ENCODE data around the gene OR7E24.
A peak's percentile ranks its signal among the peaks of the same experiment; 100 is the strongest.
"Not testable (repeated sequence)": the region's sequence is repeated elsewhere in the genome, so short reads cannot be mapped to it uniquely, and the experiment has no call there.

The OR7E24 gene

DNA sequence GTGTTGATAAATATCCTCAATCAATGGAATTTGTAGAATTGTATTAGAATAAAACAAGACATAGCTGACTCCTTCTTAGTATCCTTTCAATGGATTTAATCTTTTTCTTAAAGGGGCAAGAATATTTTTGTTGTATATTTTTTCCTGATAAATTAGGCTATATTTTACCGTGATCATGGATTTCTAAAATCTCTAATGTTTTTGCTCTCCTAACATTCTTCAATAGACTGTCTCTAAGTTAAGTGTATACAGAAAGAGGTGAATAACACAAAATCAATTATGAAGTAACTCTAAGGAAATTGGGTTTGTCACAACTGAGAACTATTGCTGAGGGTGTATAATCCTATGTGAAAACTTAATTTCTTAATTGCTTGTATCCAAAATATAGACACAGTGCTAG lies at the start of gene OR7E24:
TSS of gene OR7E24 (plus strand) at position 301 of the 400 bp plus-strand sequence. CDS start 114 bp downstream, outside the sequence.
- no peak for DNase-seq

DNA sequence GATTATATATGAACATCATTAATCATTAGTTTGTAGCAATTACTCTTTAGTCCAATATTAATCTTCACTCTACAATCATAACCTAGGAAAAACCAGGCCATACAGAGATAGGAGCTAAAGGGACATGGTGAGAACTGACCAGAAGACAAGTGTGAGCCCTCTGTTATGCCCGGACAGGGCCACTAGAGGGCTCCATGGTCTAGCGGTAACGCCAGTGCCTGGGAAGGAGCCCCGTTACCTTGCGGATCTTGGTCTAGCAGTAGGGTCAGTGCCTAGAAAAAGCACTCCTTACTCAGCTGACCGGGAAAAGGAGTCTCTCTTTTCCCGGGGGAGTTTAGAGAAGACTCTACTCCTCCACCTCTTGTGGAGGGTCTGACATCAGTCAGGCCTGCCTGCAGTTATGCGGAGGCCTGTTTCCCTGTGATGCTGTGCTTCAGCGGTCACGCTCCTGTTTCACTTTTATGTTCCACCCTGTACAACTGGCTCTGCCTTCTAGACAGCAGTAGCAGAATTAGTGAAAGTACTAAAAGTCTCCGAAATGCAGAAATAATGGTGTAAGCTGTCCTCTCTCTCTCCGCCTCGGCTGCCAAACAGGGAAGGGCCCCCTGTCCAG lies 45.1 kb upstream of the OR7E24 start:
- DNase-seq: peak; percentile 41 to 62

DNA sequence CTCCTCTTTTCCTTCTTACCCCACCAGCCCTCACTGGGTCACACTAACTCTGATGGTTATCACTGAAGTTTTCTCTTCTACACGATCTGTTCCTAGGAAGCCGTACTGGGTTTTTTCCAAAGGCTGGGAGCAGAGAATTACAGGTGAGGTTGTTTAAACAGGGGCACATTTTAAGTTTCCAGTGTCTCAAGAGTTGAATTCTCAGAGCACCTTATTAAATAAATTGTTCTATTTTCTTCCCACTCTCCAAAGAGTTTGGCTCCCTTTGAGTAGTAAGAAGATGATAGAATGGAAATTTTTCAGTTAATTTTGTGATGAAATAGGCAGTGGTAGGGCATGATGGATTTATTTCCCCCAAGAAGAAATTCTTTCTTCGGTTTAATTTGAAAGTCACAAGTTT lies 31.2 kb upstream of the OR7E24 start, which contains the start of gene OR7D4:
TSS of gene OR7D4 (minus strand) at position 101 of the 400 bp plus-strand sequence. CDS start 4,752 bp downstream, outside the sequence.
- no peak for DNase-seq

DNA sequence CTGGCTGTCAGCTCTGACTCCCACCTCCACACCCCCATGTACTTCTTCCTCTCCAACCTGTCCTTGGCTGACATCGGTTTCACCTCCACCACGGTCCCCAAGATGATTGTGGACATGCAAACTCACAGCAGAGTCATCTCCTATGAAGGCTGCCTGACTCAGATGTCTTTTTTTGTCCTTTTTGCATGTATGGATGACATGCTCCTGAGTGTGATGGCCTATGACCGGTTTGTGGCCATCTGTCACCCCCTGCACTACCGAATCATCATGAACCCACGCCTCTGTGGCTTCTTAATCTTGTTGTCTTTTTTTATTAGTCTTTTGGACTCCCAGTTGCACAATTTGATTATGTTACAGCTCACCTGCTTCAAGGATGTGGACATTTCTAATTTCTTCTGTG lies 506 bp downstream of the OR7E24 start:
- no peak for DNase-seq

DNA sequence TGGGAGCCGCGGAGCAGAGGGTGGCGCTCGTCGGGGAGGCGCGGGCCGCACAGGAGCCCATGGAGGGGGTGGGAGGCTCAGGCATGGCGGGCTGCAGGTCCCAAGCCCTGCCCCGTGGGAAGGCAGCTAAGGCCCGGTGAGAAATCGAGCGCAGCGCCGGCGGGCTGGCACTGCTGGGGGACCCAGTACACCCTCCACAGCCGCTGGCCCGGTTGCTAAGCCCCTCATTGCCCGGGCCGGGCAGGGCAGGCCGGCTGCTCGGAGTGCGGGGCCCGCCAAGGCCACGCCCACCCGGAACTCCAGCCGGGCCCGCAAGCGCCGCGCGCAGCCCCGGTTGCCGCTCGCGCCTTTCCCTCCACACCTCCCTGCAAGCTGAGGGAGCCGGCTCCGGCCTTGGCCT lies 32.8 kb downstream of the OR7E24 start:
- DNase-seq: not testable (repeated sequence)

DNA sequence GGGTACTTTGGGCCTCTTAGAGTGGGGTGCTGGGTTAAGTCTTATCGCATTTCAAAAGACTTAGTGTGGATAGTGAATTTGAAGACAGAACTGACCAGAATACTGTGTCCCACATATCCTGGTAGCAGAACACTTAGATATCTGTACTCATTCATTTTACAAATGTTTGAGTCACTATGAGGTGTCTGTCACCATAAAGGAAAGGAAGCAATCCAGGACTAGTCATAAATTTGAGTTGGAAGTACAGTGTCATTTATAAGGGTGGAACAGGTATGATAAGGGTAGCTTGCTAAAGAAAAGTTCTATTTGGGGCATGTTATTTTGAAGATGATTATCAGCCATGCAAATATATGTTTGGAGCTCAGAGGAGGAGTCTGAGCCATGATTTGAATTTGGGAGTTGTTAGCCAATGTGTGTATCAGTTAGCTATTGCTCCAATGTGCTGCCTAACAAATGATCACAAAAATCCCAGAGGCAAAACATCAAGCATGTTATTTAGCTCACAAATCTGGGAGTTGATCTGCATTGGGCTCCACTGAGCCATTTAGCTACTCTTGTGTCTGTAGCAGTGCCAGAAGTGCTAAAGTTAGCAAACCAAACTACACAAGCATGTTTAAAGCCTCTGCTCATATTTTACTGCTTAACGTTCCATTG lies 38.6 kb downstream of the OR7E24 start:
- no peak for DNase-seq

DNA sequence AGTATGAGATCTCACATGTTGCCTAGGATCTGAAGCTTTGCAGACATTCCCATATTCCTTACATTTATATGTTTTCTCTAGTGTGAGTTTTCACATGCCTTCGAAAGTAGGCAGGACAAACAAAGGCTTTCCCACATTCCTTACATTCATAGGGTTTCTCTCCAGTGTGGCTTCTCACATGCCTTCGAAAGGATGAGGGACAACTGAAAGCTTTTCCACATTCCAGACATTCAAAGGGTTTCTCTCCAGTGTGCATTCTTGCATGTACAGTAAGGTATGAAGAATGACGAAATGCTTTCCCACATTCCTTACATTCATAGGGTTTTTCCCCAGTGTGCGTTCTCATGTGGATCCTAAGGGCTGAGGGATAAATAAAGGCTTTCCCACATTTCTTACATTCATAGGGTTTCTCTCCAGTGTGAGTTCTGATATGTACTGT lies 44.7 kb downstream of the OR7E24 start:
- no peak for DNase-seq

DNA sequence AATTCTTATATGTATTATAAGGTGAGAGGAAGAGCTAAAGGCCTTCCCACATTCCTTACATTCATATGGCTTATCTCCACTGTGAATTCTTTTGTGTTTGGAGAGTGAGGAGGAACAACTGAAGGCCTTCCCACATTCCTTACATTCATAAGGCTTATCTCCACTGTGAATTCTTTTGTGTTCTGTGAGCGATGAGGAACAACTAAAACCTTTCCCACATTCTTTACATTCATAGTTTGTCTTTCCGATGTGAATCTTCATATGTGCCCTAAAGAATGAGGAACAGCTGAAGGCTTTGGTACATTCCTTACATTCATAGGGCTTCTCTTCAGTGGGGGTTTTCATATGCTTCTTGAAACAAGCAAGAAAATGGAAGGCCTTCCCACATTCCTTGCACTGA lies 45.6 kb downstream of the OR7E24 start:
- no peak for DNase-seq
